ENCODE results near the gene ASCC1. TPM values are rescaled to one million over a fixed set of nuclear protein-coding genes. Genes with fewer than 3 reads are reported as not detected.

ASCC1 gene
- total and polyA plus RNA-seq, 8 donors = 4.3 to 142 (median 13.6) TPM

DNA sequence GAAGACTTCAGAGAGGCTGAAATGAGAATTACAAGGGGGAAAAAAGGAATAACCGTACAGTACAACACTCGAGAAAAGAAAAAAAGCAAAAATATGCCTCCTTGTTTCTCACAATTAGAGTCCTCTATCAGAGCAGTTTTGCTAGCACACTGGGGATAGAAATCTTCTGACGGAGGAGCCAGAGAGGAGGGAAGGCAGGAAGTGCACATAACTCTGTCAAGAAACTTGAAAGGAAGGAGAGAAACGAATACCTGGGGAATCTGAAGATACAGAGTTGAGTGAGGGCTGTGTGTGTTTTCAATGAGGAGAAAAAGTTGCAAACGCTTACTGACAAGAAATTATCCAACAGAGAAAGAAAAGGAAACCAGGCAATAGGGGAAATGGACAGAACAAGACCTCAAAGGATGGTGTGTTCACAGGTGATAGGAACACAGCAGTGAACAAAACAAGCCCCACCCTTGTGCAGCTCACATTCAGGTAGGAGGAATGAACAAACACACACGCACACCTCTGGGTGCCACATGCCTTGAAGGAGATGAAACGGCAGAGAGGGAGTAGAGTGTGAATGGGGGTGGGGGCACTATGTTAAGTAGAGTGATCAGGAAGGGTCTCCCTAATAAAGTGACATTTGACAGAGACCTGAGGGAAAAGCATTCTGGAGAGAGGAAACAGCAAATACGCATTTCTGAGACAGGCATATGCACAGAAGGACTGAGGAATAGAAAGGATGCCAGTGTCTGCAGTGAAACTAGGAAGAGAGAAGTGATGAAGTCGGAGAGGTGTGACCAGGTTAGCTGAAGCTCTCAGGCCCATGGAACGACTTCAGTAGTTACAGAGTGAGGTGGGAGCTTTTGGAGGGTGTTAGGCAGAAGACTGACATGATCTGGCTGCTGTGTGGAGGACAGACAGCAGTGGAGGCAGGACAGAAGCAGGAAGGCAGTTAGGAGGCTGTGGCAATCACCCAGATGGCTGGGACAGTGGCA is 81.0 kb downstream of the ASCC1 start:
- H3K4me1 ChIP-seq = peaks cover 0 to 12% (median 0%) of the 10 kb centered on the region in 4 donors
- no peak overlapping the region for H3K27ac ChIP-seq
- intact Hi-C loops (cut with DNase I; ENCODE audit: low total_unique reads) = no loop called here
- 44 to 71% (median 60%) methylated on average over 10 of the region's 10 CpGs for WGBS, 5 donors
- peak in 1 of 2 donors; percentile 50 for DNase-seq
- H3K9me3 ChIP-seq = peaks cover 0 to 7% (median 0%) of the 10 kb centered on the region in 4 donors
- no peak overlapping the region for H3K4me3 ChIP-seq
- no peak for TF ChIP-seq POLR2AphosphoS5 (IDR thresholded peaks at IDR 0.05)
- no peak for TF ChIP-seq POLR2A (IDR thresholded peaks at IDR 0.05)
- no peak for TF ChIP-seq EP300 (IDR thresholded peaks at IDR 0.05)
- TF ChIP-seq, protein P1, sequence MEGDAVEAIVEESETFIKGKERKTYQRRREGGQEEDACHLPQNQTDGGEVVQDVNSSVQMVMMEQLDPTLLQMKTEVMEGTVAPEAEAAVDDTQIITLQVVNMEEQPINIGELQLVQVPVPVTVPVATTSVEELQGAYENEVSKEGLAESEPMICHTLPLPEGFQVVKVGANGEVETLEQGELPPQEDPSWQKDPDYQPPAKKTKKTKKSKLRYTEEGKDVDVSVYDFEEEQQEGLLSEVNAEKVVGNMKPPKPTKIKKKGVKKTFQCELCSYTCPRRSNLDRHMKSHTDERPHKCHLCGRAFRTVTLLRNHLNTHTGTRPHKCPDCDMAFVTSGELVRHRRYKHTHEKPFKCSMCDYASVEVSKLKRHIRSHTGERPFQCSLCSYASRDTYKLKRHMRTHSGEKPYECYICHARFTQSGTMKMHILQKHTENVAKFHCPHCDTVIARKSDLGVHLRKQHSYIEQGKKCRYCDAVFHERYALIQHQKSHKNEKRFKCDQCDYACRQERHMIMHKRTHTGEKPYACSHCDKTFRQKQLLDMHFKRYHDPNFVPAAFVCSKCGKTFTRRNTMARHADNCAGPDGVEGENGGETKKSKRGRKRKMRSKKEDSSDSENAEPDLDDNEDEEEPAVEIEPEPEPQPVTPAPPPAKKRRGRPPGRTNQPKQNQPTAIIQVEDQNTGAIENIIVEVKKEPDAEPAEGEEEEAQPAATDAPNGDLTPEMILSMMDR (IDR thresholded peaks at IDR 0.05) = no peak
- no peaks in the 10 kb centered on the region for H3K27me3 ChIP-seq
- peaks cover 4 to 20% (median 19%) of the 10 kb centered on the region in 4 donors for H3K36me3 ChIP-seq

DNA sequence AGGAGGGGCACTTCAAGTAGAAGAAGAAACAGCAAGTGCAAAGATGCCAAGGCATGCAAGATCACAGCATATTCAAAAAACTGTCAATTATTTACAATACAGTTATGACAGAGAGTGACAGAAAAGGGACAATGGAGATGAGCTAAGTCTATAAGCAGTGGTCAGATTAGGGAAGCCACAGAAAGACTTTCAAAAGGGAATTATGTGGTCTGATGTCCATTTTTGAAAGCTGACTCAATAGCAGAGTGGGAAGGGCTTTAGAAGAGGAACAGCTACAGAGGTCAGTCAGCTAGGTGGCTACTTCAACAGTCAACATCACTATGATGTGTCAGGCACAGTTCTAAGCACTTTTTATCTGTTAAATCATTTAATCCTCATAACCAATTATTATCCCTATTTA is 82.6 kb downstream of the ASCC1 start:
- intact Hi-C loops (cut with DNase I; ENCODE audit: low total_unique reads) = no loop called here
- no peak overlapping the region for H3K4me3 ChIP-seq
- peaks cover 4 to 20% (median 19%) of the 10 kb centered on the region in 4 donors for H3K36me3 ChIP-seq
- no peak overlapping the region for H3K27ac ChIP-seq
- TF ChIP-seq, protein P1 (IDR thresholded peaks at IDR 0.05) = no peak
- TF ChIP-seq EP300 (IDR thresholded peaks at IDR 0.05) (no peak), POLR2AphosphoS5 (IDR thresholded peaks at IDR 0.05) (no peak), POLR2A (IDR thresholded peaks at IDR 0.05) (no peak)
- peaks cover 0 to 7% (median 0%) of the 10 kb centered on the region in 4 donors for H3K9me3 ChIP-seq
- DNase-seq = no peak
- H3K27me3 ChIP-seq = no peaks in the 10 kb centered on the region
- H3K4me1 ChIP-seq = peaks cover 0 to 12% (median 0%) of the 10 kb centered on the region in 4 donors

DNA sequence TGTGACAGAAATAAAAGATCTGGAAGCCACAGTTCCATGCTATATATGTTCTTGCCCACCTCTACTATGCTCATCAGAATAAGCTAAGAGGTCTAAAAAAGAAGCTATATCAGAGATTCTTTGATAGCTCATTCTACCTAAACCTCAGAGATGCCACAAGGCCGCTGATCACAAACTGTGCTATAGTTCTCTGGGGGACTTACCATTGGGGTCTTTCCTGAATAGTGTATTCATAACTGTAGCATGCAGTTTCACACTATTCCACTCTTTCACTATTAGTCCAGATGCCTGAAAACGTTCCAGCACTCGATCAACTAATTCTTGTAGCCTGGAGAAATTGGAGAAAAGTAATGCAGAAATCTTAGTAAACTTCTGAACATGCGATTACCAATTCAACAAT is 83.2 kb downstream of the ASCC1 start:
- H3K27ac ChIP-seq = no peak overlapping the region
- peaks cover 0 to 7% (median 0%) of the 10 kb centered on the region in 4 donors for H3K9me3 ChIP-seq
- intact Hi-C loops (cut with DNase I; ENCODE audit: low total_unique reads) = no loop called here
- H3K36me3 ChIP-seq = peaks cover 4 to 24% (median 23%) of the 10 kb centered on the region in 4 donors
- no peak for DNase-seq
- TF ChIP-seq POLR2AphosphoS5 (IDR thresholded peaks at IDR 0.05) = no peak
- no peak for TF ChIP-seq POLR2A (IDR thresholded peaks at IDR 0.05)
- TF ChIP-seq, protein P1 (IDR thresholded peaks at IDR 0.05) = no peak
- no peak for TF ChIP-seq EP300 (IDR thresholded peaks at IDR 0.05)
- WGBS, 5 donors = 83 to 88% (median 84%) methylated on average over 4 of the region's 4 CpGs
- H3K4me1 ChIP-seq = peaks cover 0 to 12% (median 0%) of the 10 kb centered on the region in 4 donors
- H3K27me3 ChIP-seq = no peaks in the 10 kb centered on the region
- no peak overlapping the region for H3K4me3 ChIP-seq

DNA sequence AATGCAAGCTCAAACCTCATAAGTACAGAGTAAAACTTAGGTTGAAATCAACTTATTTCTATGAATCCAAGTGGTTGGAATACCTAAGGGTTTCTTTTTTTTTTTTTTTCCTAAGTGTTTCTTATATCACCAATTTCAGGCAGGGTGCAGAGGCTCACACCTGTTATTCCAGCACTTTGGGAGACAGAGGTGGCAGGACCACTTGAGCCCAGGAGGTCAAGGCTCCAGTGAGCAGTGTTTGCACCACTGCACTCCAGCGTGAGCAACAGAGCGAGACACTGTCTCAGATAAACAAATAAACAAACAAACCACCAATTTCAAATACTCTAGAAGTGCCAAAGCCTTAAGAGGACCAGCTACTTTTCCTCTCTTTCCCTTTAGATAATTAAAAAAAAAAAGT is 88.5 kb downstream of the ASCC1 start:
- H3K4me1 ChIP-seq = peaks cover 0 to 6% (median 0%) of the 10 kb centered on the region in 4 donors
- no peaks in the 10 kb centered on the region for H3K27me3 ChIP-seq
- intact Hi-C loops (cut with DNase I; ENCODE audit: low total_unique reads) = no loop called here
- H3K36me3 ChIP-seq = peaks cover 4 to 27% (median 18%) of the 10 kb centered on the region in 4 donors
- 61 to 96% (median 82%) methylated on average over 2 of the region's 2 CpGs for WGBS, 5 donors
- no peaks in the 10 kb centered on the region for H3K9me3 ChIP-seq
- H3K4me3 ChIP-seq = no peak overlapping the region
- DNase-seq = no peak
- TF ChIP-seq, protein P1 (IDR thresholded peaks at IDR 0.05) = no peak
- no peak for TF ChIP-seq EP300 (IDR thresholded peaks at IDR 0.05)
- no peak for TF ChIP-seq POLR2AphosphoS5 (IDR thresholded peaks at IDR 0.05)
- no peak for TF ChIP-seq POLR2A (IDR thresholded peaks at IDR 0.05)
- H3K27ac ChIP-seq = no peak overlapping the region

Data from stomach (tissue), 9 donors.